ENCODE measurements around the gene PKMYT1.

The PKMYT1 gene

DNA sequence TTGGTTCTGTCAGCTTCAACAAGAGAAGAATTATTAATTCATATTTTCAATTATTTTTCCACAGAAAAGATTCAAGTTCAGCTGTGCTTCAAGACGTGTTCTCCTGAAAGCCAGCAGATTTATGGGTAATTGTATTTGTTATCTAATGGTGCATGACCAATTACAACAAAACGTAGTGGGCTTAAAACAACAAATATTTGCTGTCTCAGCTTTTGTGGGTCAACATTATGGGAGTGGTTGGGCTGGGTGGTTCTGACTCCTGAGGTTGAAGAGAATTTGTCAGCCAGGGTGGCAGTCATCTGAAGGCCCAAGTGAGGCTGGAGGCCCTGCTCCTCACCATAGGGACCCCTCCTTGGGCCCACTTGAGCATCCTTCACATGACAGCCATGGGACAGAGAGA, 40.3 kb downstream of the PKMYT1 start:
- TF ChIP-seq GATA3 (IDR thresholded peaks at IDR 0.05; ENCODE audit: low read depth, low read length) (no peak), GATA2 (IDR thresholded peaks at IDR 0.05; ENCODE audit: low read depth, low read length) (no peak)

DNA sequence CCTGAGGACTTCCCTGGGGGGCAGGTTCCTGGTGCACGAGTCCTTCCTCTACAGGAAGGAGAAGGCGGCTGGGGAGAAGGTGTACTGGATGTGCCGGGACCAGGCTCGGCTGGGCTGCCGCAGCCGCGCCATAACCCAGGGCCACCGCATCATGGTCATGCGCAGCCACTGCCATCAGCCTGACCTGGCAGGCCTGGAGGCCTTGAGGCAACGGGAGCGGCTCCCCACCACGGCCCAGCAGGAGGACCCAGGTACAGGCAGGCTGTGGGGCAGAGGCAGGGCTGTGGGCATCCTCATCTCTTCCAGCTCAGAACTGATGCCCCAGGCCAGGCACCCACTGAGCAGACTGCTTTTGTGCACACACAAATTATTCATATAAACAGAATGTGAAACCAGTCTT, 42.0 kb downstream of the PKMYT1 start:
- no peak for TF ChIP-seq GATA3 (IDR thresholded peaks at IDR 0.05; ENCODE audit: low read depth, low read length)
- TF ChIP-seq GATA2 (IDR thresholded peaks at IDR 0.05; ENCODE audit: low read depth, low read length), result no peak

DNA sequence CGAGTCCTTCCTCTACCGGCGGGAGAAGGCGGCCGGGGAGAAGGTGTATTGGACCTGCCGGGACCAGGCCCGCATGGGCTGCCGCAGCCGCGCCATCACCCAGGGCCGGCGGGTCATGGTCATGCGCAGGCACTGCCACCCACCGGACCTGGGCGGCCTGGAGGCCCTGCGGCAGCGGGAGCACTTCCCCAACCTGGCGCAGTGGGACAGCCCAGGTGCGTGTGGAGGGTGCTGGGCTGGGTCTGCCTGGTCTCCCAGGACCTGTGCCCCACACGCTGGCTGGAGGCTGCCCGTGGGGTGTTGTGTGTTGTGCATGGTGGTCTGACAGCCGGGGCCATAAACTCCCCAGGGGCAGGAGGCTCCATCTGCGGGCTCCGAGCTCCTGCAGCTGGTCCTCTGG, 43.1 kb downstream of the PKMYT1 start:
- TF ChIP-seq GATA2 (IDR thresholded peaks at IDR 0.05; ENCODE audit: low read depth, low read length) (no peak), GATA3 (IDR thresholded peaks at IDR 0.05; ENCODE audit: low read depth, low read length) (no peak)

DNA sequence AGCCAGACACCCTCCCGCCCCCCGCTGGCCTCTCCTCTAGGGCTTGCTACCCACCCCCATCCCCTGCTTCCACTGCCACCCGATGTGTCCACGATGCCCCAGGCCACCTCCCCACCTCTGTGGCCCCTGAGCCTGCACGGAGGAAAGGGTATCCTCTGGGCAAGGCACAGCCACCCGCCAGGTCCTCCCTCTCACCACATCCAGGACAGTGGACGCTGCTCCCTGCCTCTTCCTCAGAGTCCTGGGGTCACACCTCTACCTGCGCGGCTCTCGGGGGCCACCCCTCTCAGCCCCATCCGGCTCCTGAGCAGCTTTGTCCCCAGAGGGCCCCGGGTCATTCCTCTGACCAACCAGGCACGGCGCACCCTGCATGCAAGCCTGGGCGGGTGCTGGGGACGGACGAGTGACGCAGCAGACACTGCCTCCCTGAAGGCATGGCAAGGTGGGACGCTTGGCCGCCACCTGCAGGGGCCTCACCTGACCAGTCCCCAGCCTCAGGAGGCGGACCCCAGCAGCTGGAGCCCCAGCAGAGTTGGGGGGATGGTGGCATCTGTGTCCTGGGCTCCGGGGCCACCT, 43.7 kb downstream of the PKMYT1 start:
- TF ChIP-seq GATA3 (IDR thresholded peaks at IDR 0.05; ENCODE audit: low read depth, low read length), result no peak

- no peak for TF ChIP-seq GATA2 (IDR thresholded peaks at IDR 0.05; ENCODE audit: low read depth, low read length)
- TF ChIP-seq GATA3 (IDR thresholded peaks at IDR 0.05; ENCODE audit: low read depth, low read length), result no peak
Observed at GRCh38 chr16:2934450-2934849, 45.8 kb downstream of the PKMYT1 start.

- TF ChIP-seq GATA3 (IDR thresholded peaks at IDR 0.05; ENCODE audit: low read depth, low read length) (no peak), GATA2 (IDR thresholded peaks at IDR 0.05; ENCODE audit: low read depth, low read length) (no peak)
Observed at GRCh38 chr16:2933701-2934100, 46.5 kb downstream of the PKMYT1 start.

- no peak for TF ChIP-seq GATA2 (IDR thresholded peaks at IDR 0.05; ENCODE audit: low read depth, low read length)
- no peak for TF ChIP-seq GATA3 (IDR thresholded peaks at IDR 0.05; ENCODE audit: low read depth, low read length)
Observed at GRCh38 chr16:2933136-2933535, 47.1 kb downstream of the PKMYT1 start.

DNA sequence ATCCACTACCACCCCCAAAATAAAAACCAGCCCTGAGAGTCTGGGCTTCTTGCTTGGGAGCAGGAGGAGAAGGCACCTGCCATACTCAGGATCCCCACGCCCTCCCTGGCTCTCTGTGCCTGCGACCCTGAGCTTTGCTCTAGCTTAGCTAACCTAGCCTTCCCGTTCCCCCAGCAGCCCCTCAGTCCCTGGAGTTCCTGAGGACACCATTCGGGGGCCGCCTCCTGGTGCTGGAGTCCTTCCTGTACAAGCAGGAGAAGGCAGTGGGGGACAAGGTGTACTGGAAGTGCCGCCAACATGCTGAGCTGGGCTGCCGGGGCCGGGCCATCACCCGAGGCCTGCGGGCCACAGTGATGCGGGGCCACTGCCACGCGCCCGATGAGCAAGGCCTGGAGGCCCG, 50.0 kb downstream of the PKMYT1 start:
- TF ChIP-seq GATA2 (IDR thresholded peaks at IDR 0.05; ENCODE audit: low read depth, low read length) (no peak), GATA3 (IDR thresholded peaks at IDR 0.05; ENCODE audit: low read depth, low read length) (no peak)

GRCh38 chr16:2929693-2930092, 50.6 kb downstream of the PKMYT1 start:
- TF ChIP-seq GATA3 (IDR thresholded peaks at IDR 0.05; ENCODE audit: low read depth, low read length) (no peak), GATA2 (IDR thresholded peaks at IDR 0.05; ENCODE audit: low read depth, low read length) (no peak)

GRCh38 chr16:2928796-2929195, 51.5 kb downstream of the PKMYT1 start:
- no peak for TF ChIP-seq GATA2 (IDR thresholded peaks at IDR 0.05; ENCODE audit: low read depth, low read length)
- no peak for TF ChIP-seq GATA3 (IDR thresholded peaks at IDR 0.05; ENCODE audit: low read depth, low read length)

DNA sequence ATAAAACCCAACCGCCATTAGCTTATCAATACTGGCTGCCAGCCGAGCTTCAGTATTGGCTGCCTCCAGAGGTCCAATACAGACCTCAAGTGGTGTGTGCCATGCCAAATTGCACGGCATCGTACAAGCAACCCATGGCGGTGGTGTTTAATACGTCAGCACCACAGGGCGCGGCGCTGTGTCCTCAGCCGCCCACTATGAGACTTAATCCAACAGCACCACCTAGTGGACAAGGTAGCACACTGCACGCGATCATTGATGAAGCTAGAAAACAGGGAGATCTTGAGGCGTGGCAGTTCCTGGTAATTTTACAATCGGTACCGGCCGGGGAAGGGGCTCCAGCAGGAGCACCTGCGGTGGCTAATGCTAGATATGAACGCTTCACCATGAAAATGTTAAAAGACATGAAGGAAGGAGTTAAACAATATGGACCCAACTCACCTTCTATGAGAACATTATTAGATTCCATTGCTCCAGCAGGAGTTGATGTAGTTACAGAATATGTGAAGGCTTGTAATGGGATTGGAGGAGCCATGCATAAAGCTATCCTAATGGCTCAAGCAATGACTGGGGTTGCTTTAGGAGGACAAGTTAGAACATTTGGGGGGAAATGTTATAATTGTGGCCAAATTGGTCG, 53.1 kb downstream of the PKMYT1 start:
- TF ChIP-seq GATA3 (IDR thresholded peaks at IDR 0.05; ENCODE audit: low read depth, low read length), result no peak
- TF ChIP-seq GATA2 (IDR thresholded peaks at IDR 0.05; ENCODE audit: low read depth, low read length), result no peak

GRCh38 chr16:2926650-2926999, 53.6 kb downstream of the PKMYT1 start:
- no peak for TF ChIP-seq GATA3 (IDR thresholded peaks at IDR 0.05; ENCODE audit: low read depth, low read length)
- TF ChIP-seq GATA2 (IDR thresholded peaks at IDR 0.05; ENCODE audit: low read depth, low read length), result no peak

- TF ChIP-seq GATA3 (IDR thresholded peaks at IDR 0.05; ENCODE audit: low read depth, low read length) (no peak), GATA2 (IDR thresholded peaks at IDR 0.05; ENCODE audit: low read depth, low read length) (no peak)
Observed at GRCh38 chr16:2925951-2926649, 54.1 kb downstream of the PKMYT1 start.

DNA sequence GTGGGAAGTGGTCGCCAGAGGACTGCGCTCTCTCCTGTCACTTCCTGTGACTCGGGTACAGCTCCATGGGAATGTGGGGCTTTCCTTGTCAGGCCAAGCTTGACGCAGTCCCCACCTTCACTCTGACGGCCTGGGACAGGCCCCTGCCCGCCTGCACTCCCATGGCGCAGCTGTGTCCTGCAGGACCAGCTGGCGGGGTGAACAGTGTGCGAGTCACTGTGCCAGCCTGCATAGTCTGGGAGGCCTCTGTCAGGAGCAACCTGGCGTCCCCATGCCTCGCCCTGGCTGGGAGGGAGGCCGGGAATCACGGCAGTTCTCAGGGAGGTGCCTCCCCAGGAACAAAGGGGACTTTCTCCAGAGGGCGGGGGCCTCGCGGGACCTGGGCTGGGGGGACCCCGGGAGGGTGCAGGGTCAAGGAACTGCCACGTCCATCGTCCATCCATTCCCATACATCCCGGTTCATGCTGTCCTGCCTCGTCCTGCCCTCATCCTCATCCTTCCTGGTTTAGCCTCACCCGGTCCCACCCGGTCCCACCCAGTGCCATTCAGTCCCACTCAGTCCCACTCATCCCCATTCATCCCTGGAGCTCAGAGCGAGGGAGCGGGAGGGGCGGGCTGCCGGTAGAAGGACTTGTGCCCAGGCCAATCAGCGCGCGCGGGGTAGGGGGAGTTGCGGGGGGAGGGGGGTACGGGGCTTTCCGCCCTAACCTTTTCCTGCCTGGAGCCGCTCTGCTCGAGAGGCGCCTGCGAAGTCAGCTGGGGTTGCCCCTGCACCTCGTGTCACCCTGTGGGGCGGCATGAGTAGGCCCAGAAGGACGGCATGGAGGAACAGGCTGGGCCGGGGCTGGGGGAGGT, 55.1 kb downstream of the PKMYT1 start:
- TF ChIP-seq GATA2 (IDR thresholded peaks at IDR 0.05; ENCODE audit: low read depth, low read length) (no peak), GATA3 (IDR thresholded peaks at IDR 0.05; ENCODE audit: low read depth, low read length) (no peak)
